NCI-H1417 (cell line): ENCODE measurements around the gene NSUN4.
A peak's percentile ranks its signal among the peaks of the same experiment; 100 is the strongest.

Experiments used
- DNase-seq, 3 experiments: peaks; one replicate each; lab custom pipeline; 2025; lab: John Stamatoyannopoulos, UW

Gene NSUN4

GRCh38 chr1:46406881-46407608 lies 66.4 kb downstream of the NSUN4 start:
- DNase-seq: peak in 1 of 3 experiments; percentile 26

- no peak for DNase-seq
These were observed 67.0 kb downstream of the NSUN4 start for GRCh38 chr1:46407636-46408035.

DNA sequence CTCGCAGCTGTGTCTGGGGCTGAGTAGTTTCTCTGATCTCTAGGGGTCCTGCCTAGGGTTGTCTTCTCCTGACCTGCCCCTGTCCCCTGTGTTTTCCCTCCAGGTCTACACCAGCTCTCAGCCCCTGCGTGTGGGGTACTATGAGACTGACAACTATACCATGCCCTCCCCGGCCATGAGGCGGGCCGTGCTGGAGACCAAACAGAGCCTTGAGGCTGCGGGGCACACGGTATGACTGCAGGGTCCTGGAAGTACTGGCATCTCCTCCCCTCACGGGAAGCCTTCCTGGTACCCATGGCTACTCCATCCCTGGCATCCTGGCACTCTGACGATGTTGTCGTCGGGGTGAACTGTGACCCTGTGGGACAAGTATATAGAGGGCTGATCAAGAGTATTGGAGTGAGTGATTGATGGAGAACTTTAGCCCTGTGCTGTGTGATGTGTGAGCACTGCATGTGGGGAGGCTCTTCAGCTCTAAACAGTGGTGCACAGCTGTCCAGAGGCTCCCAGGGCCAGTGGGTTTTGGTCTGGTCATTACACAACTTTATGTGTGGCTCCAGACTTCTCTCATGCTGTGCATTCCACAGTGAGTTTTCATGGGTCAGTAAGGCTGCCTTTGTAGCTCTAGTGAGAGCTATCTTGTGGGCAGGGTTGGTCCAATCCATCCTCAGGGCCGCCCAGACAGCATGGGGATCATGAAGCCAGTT lies 67.9 kb downstream of the NSUN4 start:
- no peak for DNase-seq

DNA sequence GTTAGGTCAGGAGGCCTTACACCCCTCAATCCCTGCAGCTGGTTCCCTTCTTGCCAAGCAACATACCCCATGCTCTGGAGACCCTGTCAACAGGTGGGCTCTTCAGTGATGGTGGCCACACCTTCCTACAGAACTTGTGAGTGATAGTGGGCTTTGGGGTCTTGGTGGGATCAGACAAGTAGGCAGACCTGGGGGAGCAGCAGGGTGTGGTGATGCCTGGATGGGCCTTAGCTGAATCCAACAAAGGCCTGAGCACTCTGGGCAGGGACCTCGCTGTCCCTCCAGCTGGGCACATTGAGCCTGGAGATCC lies 68.4 kb downstream of the NSUN4 start:
- no peak for DNase-seq

DNA sequence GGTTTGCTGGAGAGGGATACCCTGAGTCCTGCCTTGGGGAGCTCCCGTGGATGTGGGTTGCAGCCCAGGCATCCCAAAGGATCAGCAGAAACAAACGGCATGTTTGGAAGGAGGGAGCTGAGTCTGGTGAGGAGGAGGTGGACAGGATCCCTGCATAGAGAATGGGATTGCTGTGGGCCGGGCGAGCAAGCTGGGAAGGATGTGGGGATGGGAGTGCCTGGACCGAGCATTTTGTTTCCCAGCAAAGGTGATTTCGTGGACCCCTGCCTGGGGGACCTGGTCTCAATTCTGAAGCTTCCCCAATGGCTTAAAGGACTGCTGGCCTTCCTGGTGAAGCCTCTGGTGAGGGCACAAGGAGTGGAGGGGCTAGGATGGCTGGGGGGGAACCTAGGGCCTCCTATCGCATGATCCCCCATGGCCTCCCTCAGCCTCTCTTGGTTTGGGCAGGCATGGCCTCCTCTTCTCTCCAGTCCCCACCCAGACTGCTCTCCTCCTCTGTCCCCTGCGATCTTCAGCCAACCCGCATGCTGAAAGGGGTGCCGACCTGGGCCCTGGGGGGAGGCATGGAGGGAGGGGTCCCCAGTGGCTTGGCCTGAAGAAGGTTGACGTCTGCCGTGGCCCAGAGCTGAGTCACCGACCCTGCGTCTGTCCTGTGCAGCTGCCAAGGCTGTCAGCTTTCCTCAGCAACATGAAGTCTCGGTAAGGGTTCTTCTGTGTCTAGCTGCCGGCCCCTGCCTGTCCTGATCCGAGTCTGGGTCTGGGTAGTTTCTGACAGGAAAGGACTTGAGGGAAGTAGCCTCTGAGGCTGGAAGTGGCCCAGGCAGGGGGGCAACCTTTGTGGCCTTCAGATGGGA lies 69.8 kb downstream of the NSUN4 start:
- no peak for DNase-seq

DNA sequence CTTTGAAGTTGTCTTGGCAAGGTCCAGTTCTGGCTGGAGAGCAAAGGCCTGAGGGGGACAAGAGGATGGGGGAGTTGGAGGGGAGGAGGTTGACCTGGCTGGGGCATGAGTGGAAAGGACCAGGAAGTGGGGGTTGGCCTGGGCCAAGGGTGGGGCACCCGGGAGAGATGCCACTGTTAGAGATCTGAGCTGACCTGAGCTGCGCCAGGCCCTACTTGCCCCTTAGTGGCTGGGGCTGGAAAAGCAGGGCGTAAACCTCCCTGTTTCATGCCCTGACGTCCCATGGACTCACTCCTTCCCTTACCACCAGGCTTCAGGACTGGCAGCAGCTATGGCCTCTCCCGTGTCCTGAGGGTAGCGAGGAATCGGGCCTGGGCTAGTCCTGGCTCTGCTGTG lies 70.4 kb downstream of the NSUN4 start:
- no peak for DNase-seq
